Upper lobe of left lung (tissue), 6 donors: ENCODE results near the gene CPNE8. TPM values are rescaled to one million over a fixed set of nuclear protein-coding genes. Genes with fewer than 3 reads are reported as not detected.

Source experiments
- ATAC-seq, 2 donors: fragments of 200-7000 bp; cut with Tn5 transposase; one replicate each; pipeline ENCODE4 v1.9.1; 2022; ENCODE audit warnings: mild to moderate bottlenecking in 2 of 2, moderate library complexity in 2 of 2; ENCODE audit not compliant: low FRiP score in 2 of 2
- DNase-seq, 2 donors: peaks; one replicate each; pipeline ENCODE4 v3.0.0-alpha.2; 2019 to 2020
- H3K27ac ChIP-seq, 4 donors: fragments of 200-600 bp; sonication (generic); one replicate each; pipeline ENCODE4 v1.5.1; 2016 to 2019
- H3K27me3 ChIP-seq, 4 donors: fragments of 200-600 bp; sonication (generic); one replicate each; pipeline ENCODE4 v1.5.1; 2017 to 2019
- H3K36me3 ChIP-seq, 4 donors: fragments of 200-600 bp; sonication (generic); one replicate each; pipeline ENCODE4 v1.5.1; 2016 to 2019
- H3K4me1 ChIP-seq, 4 donors: fragments of 200-600 bp; sonication (generic); one replicate each; pipeline ENCODE4 v1.5.1; 2018 to 2019
- H3K4me3 ChIP-seq, 4 donors: fragments of 200-600 bp; sonication (generic); one replicate each; pipeline ENCODE4 v1.5.1; 2017 to 2019; ENCODE audit warnings: mild to moderate bottlenecking in 2 of 4, moderate library complexity in 1 of 4
- H3K9me3 ChIP-seq, 4 donors: fragments of 200-600 bp; sonication (generic); one replicate each; pipeline ENCODE4 v1.5.1; 2018 to 2019
- CTCF ChIP-seq, 6 experiments: fragments of 450-650 bp in 4 of 6; fragments of 200-600 bp in 2 of 6; sonication (generic) in 2 of 6; IDR thresholded peaks; one replicate each; pipeline ENCODE4 v1.5.1; 2016 to 2019; ENCODE audit warnings: antibody characterized with exemption in 6 of 6
- EP300 ChIP-seq, 4 donors: sonication (generic); formaldehyde crosslinking; IDR thresholded peaks; one replicate each; pipeline ENCODE4 v1.5.1; 2017; ENCODE audit warnings: antibody characterized with exemption in 4 of 4, control low read depth in 2 of 4
- POLR2A ChIP-seq, 4 donors: fragments of 450-650 bp; IDR thresholded peaks; one replicate each; pipeline ENCODE4 v1.5.1; 2016 to 2017; ENCODE audit warnings: antibody characterized with exemption in 4 of 4, mild to moderate bottlenecking in 2 of 4
- POLR2AphosphoS5 ChIP-seq, 2 donors: sonication (generic); formaldehyde crosslinking; IDR thresholded peaks; one replicate each; pipeline ENCODE4 v1.5.1; 2017; ENCODE audit warnings: antibody characterized with exemption in 2 of 2
- WGBS, 2 donors: methylation state at CpG; one replicate each; pipeline ENCODE4 v1.1.5; 2017 to 2018; 5-methylcytosine and 5-hydroxymethylcytosine counted together
- total RNA-seq, 6 donors: library from RNA; depleted of rRNA in 4 of 6; stranded (reverse); fragments of >200 nt in 4 of 6; gene quantifications; one replicate each; pipeline versions ENCODE4 v1.1.0 to v1.2.1, GENCODE V29; 2016 to 2021
- donor health status: DM: no; HTN: no; CAD: no; lungs with moderate emphysema.
- donor health status: DM: no; HTN: yes; CAD: no; lungs with severe emphysema.

The CPNE8 gene
- total RNA-seq, 6 donors from 2014 or later = 14.3 to 38.8 (median 20.2) TPM

DNA sequence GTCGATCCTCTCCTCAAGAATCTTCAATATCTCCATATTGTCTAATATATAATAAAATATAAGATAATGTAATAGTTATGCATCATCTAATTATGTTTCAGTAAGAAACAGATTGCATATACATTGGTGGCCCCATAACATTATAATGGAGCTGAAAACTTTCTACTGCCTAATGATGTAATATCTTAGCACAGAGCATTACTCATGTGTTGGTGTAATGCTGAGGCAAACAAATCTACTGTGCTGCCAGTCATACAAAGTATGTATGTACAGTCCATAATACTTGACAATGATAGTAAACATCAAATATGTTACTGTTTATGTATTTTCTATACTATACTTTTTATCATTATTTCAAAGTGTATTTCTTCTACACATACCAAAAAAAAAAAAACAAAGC is 128.7 kb downstream of the CPNE8 start:
- Histone ChIP-seq H3K9me3 (no peaks in the 10 kb centered on the region), H3K4me1 (peaks cover 0 to 9% (median 1%) of the 10 kb centered on the region in 4 donors), H3K4me3 (no peak overlapping the region), H3K27ac (no peak overlapping the region), H3K27me3 (no peaks in the 10 kb centered on the region), H3K36me3 (peaks cover 0 to 4% (median 0%) of the 10 kb centered on the region in 4 donors)
- TF ChIP-seq EP300 (IDR thresholded peaks at IDR 0.05) (no peak), CTCF (IDR thresholded peaks at IDR 0.05) (no peak), POLR2AphosphoS5 (IDR thresholded peaks at IDR 0.05) (no peak)
- DNase-seq (no peak), ATAC-seq (no peak)
- 93 to 96% methylated on average over 1 of the region's 1 CpG for WGBS, 2 donors

DNA sequence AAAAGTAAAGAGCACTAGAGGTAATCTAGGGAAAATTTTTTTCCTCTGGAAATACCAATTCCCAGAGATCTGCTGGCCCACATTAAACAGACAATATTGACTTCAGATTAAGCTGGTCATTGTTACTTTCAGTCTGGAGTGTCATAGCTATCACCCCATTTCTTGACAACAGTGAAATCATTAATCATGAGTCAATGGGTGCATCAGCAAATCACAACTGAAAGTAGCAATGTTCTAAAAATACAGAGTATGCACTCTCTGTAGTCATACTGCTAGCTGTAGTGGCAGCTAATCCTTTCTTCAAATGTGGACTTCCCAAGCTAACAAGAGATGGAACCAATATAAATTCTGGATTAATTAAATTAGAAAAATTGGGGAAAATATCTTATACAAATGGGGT is 129.9 kb downstream of the CPNE8 start:
- ATAC-seq = no peak
- Histone ChIP-seq H3K4me1 (peaks cover 0 to 9% (median 1%) of the 10 kb centered on the region in 4 donors), H3K36me3 (peaks cover 0 to 4% (median 0%) of the 10 kb centered on the region in 4 donors), H3K27me3 (no peaks in the 10 kb centered on the region), H3K27ac (no peak overlapping the region), H3K4me3 (no peak overlapping the region), H3K9me3 (no peaks in the 10 kb centered on the region)
- TF ChIP-seq POLR2AphosphoS5 (IDR thresholded peaks at IDR 0.05) = no peak
- no peak for TF ChIP-seq EP300 (IDR thresholded peaks at IDR 0.05)
- TF ChIP-seq POLR2A (IDR thresholded peaks at IDR 0.05) = no peak
- no peak for TF ChIP-seq CTCF (IDR thresholded peaks at IDR 0.05)
- no peak for DNase-seq

GRCh38 chr12:38772437-38772836 is 133.0 kb downstream of the CPNE8 start:
- Histone ChIP-seq H3K27me3 (no peaks in the 10 kb centered on the region), H3K9me3 (no peaks in the 10 kb centered on the region), H3K4me3 (no peak overlapping the region), H3K27ac (no peak overlapping the region), H3K36me3 (peaks cover 0 to 4% (median 0%) of the 10 kb centered on the region in 4 donors), H3K4me1 (peaks cover 0 to 9% (median 1%) of the 10 kb centered on the region in 4 donors)
- ATAC-seq = no peak
- 51 to 59% methylated on average over 2 of the region's 2 CpGs for WGBS, 2 donors
- no peak for DNase-seq
- TF ChIP-seq POLR2AphosphoS5 (IDR thresholded peaks at IDR 0.05) = no peak
- TF ChIP-seq EP300 (IDR thresholded peaks at IDR 0.05) = no peak
- no peak for TF ChIP-seq CTCF (IDR thresholded peaks at IDR 0.05)
- TF ChIP-seq POLR2A (IDR thresholded peaks at IDR 0.05) = no peak

GRCh38 chr12:38771871-38772270 is 133.5 kb downstream of the CPNE8 start:
- Histone ChIP-seq H3K36me3 (peaks cover 0 to 4% (median 0%) of the 10 kb centered on the region in 4 donors), H3K9me3 (no peaks in the 10 kb centered on the region), H3K4me1 (peaks cover 0 to 9% (median 1%) of the 10 kb centered on the region in 4 donors), H3K4me3 (peak overlapping the region in 1 of 4 donors; percentile 3), H3K27me3 (no peaks in the 10 kb centered on the region), H3K27ac (no peak overlapping the region)
- 60 to 78% methylated on average over 1 of the region's 1 CpG for WGBS, 2 donors
- DNase-seq = no peak
- TF ChIP-seq POLR2A (IDR thresholded peaks at IDR 0.05) (no peak), POLR2AphosphoS5 (IDR thresholded peaks at IDR 0.05) (no peak), EP300 (IDR thresholded peaks at IDR 0.05) (no peak), CTCF (IDR thresholded peaks at IDR 0.05) (no peak)
- no peak for ATAC-seq

GRCh38 chr12:38761636-38762342 is 143.6 kb downstream of the CPNE8 start:
- H3K9me3 ChIP-seq = no peaks in the 10 kb centered on the region
- TF ChIP-seq POLR2AphosphoS5 (IDR thresholded peaks at IDR 0.05) (no peak), EP300 (IDR thresholded peaks at IDR 0.05) (no peak), CTCF (IDR thresholded peaks at IDR 0.05) (no peak), POLR2A (IDR thresholded peaks at IDR 0.05) (no peak)
- no peaks in the 10 kb centered on the region for H3K27me3 ChIP-seq
- H3K27ac ChIP-seq = no peak overlapping the region
- no peak for ATAC-seq
- H3K4me3 ChIP-seq = no peak overlapping the region
- no peaks in the 10 kb centered on the region for H3K4me1 ChIP-seq
- WGBS, 2 donors = 82 to 94% methylated on average over 3 of the region's 3 CpGs
- H3K36me3 ChIP-seq = peaks cover 0 to 3% (median 0%) of the 10 kb centered on the region in 4 donors
- no peak for DNase-seq
